ENCODE results near the gene TM4SF20.
A peak's percentile ranks its signal among the peaks of the same experiment; 100 is the strongest.

TM4SF20 gene, protein sequence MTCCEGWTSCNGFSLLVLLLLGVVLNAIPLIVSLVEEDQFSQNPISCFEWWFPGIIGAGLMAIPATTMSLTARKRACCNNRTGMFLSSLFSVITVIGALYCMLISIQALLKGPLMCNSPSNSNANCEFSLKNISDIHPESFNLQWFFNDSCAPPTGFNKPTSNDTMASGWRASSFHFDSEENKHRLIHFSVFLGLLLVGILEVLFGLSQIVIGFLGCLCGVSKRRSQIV

GRCh38 chr2:227379095-227379494 lies at the start of gene TM4SF20:
TSS of gene TM4SF20 (minus strand) at chr2:227379306. CDS start at chr2:227379268, 38 bp downstream.
- DNase-seq (ENCODE audit: low read depth), result no peak
- TF ChIP-seq, protein P1, sequence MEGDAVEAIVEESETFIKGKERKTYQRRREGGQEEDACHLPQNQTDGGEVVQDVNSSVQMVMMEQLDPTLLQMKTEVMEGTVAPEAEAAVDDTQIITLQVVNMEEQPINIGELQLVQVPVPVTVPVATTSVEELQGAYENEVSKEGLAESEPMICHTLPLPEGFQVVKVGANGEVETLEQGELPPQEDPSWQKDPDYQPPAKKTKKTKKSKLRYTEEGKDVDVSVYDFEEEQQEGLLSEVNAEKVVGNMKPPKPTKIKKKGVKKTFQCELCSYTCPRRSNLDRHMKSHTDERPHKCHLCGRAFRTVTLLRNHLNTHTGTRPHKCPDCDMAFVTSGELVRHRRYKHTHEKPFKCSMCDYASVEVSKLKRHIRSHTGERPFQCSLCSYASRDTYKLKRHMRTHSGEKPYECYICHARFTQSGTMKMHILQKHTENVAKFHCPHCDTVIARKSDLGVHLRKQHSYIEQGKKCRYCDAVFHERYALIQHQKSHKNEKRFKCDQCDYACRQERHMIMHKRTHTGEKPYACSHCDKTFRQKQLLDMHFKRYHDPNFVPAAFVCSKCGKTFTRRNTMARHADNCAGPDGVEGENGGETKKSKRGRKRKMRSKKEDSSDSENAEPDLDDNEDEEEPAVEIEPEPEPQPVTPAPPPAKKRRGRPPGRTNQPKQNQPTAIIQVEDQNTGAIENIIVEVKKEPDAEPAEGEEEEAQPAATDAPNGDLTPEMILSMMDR (conservative IDR thresholded peaks at IDR 0.05; ENCODE audit: low read depth, low read length), result no peak
- no peak within 1 kb of the TSS for H3K4me3 ChIP-seq (ENCODE audit: low read length)

DNA sequence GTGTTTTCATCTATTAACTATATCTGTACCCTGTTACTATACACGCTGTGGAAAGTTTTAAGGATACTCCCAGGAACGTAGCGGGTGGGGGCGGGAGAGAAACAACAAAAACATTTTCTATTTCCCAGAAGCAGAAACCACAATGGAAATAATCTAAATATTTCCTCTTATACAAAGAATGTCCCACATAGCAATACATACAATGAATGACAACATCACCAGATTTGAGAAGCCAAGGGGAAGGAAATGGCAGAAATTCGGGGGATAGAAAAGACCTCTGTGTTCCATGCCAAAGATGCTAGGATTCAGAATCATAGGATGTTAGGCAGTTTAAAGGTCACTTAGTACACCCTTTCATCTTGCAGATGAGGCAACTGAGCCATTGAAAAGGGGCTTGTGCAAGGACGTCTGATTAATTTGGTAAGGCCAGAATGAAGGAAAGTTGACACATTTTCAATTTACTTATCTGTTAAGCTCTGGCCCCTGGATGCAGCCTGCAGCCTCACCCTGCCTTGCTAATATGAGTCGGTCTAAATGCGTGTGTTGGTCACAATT lies 49.7 kb upstream of the TM4SF20 start:
- DNase-seq (ENCODE audit: low read depth), result no peak
- H3K4me3 ChIP-seq (ENCODE audit: low read length), result no peak overlapping the region
- TF ChIP-seq, protein P1 (conservative IDR thresholded peaks at IDR 0.05; ENCODE audit: low read depth, low read length), result no peak

DNA sequence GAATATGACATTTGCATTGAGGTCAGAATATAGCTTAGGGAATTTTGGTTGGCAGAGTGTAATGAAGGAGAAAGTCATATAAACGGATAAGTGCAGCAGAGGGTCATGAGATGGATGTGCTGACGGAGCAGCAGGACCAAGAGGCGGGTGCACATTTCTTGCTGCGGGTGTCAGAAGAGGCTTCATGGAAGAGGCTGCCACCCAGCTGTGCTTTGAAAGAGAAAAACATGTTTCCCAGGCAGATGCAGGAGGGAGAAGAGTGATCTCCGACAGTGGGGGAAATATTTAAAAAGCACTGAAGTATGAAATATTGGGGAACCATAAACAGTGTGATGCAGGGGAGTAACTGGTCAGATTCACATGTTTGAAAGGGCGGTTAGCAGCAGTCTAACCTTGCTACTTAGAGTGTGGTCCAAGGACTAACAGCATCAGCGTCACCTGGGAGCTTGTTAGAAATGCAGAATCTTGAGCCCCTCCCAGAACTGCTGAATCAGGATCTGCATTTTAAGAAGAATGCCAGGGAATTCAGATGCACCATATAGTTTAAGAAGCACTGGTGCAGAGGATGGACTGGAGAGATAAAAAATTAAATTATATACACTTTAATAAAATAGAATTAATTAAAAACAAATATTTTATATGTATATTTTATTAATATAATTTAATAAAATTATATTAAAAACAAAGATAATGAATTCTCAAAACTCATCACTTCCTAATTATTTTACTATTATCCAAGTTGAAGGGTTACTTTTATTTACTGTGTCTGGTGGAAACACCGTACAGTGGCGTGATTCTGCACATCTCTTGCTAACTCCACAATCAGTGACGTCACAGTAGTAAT lies 44.8 kb upstream of the TM4SF20 start:
- TF ChIP-seq, protein P1 (conservative IDR thresholded peaks at IDR 0.05; ENCODE audit: low read depth, low read length), result no peak

GRCh38 chr2:227420087-227421052 lies 41.3 kb upstream of the TM4SF20 start:
- no peak for DNase-seq (ENCODE audit: low read depth)
- TF ChIP-seq, protein P1 (conservative IDR thresholded peaks at IDR 0.05; ENCODE audit: low read depth, low read length), result no peak
- H3K4me3 ChIP-seq (ENCODE audit: low read length), result no peak overlapping the region

More for the DNA sequence above, 44.8 kb upstream of the TM4SF20 start:
- no peak for DNase-seq (ENCODE audit: low read depth)
- H3K4me3 ChIP-seq (ENCODE audit: low read length), result no peak overlapping the region

DNA sequence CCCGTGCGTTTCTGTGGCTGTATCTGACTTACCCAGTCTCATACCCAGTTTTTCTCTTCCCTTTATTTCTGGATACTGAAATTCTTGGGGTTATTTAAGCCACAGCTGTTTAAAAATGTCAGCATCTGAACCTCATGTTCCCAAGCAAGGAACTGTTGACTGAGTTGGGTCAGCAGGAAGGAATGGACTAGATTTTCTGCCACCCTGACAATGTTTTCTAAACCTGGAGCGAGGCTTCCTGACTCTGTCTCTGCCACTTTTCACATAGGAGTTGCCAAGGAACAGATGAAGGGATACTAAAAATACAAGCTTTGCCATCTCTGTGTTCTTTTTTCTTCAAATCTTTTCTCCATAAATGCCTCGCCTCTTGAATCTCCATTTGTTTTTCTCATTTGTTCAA lies 37.6 kb upstream of the TM4SF20 start:
- TF ChIP-seq, protein P1 (conservative IDR thresholded peaks at IDR 0.05; ENCODE audit: low read depth, low read length), result no peak
- H3K4me3 ChIP-seq (ENCODE audit: low read length), result no peak overlapping the region
- no peak for DNase-seq (ENCODE audit: low read depth)

GRCh38 chr2:227415538-227416424 lies 36.7 kb upstream of the TM4SF20 start:
- no peak overlapping the region for H3K4me3 ChIP-seq (ENCODE audit: low read length)
- DNase-seq (ENCODE audit: low read depth), result peak; percentile 65
- TF ChIP-seq, protein P1 (conservative IDR thresholded peaks at IDR 0.05; ENCODE audit: low read depth, low read length), result no peak

All from retinal pigment epithelial cell (primary cell).